SU-DHL-6 (cell line): Measurements from ENCODE around the gene AGAP1.

Experiments
- CTCF ChIP-seq: fragments of 200-600 bp; sonication (generic); IDR thresholded peaks from one replicate; pipeline ENCODE4 v1.5.1; 2017; ENCODE audit warnings: antibody characterized with exemption, mild to moderate bottlenecking, low read length, moderate library complexity; ENCODE audit not compliant: insufficient read depth, poor library complexity, severe bottlenecking
- EZH2phosphoT487 ChIP-seq: fragments of 200-600 bp; sonication (generic), shearing (Covaris generic); conservative IDR thresholded peaks from 2 replicates; pipeline ENCODE4 v1.6.1; 2018; ENCODE audit warnings: mild to moderate bottlenecking, antibody characterized with exemption, low read length, moderate library complexity, mixed read lengths

- no peak for TF ChIP-seq CTCF
- no peak for TF ChIP-seq EZH2phosphoT487
Measured at GRCh38 chr2:235690809-235691450, 197.1 kb downstream of the AGAP1 start.
